NCI-H1092 (cell line): ENCODE results near the gene RPL34.
"Not testable (repeated sequence)": the region's sequence is repeated elsewhere in the genome, so short reads cannot be mapped to it uniquely, and the experiment has no call there.

Source experiments
- DNase-seq: peaks from one replicate; lab custom pipeline; 2025; lab: John Stamatoyannopoulos, UW

Gene RPL34

DNA sequence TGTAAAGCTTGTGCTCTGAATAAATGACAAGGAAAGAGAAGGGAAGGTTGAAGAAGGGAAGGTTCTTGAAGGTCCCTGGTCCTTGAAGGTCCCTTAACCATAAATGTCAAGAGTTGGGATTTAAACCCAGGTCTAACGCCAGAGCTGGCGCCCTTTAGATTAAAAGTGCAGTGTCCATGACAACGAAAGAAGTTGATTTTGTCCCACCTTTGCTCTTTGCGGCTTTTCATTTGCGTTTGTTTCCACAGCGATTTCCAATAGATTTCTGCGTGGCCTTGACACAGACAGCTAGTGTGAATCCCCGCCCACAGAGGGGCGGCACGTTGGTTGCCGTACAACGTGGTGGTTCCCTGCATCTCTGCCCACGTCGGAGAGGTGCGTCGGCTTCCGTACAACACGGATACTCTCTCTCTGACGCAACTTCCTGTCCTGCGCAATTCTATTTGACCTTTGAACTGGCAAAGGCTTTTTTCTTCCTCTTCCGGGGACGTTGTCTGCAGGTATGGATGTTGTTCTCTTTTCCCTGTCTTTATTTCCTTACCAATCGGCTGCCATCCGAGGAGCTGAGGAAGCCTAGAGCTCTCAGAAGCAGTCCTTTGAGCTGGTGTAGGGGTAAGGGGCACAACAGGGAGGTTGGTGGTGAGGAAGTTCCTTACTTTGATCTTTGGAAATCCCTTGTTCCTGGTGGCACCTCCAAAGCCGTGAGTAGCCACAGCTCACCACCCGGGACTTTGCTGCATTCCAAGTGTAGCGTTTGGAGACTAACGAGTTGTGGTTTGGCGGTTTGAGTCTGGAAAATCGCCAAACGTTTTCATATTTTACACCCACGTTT, at the start of gene RPL34:
Gene RPL34 (plus strand): TSS at position 476 of the 832 bp plus-strand sequence. CDS start 1,384 bp downstream, outside the sequence.
- peak; percentile 97 for DNase-seq

DNA sequence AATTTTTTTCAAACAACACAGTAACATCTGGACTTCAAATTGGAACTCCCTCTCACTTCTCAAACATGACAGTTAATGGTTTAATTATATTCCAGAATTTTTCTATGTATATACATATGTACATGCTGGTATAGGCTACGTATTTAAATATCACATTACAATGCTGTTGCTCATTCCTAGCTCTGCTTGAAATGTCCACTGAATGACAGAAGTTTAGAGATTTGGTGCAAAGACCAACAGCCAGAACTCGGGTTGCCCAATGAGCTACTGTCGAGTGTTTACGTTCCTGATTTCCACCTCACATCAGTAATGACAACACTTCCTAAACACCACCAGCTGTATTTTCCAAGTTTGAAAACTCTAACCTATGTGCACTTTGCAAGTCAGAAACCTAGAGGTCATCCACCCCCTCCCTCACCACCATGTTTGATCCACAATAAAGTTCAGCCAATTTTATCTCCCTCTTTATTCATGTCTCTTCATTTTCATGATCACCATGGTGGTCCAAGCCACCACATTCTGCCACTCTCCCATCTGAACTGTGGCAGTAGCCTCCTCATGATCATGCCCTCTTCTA, 49.3 kb upstream of the RPL34 start:
- DNase-seq = no peak

DNA sequence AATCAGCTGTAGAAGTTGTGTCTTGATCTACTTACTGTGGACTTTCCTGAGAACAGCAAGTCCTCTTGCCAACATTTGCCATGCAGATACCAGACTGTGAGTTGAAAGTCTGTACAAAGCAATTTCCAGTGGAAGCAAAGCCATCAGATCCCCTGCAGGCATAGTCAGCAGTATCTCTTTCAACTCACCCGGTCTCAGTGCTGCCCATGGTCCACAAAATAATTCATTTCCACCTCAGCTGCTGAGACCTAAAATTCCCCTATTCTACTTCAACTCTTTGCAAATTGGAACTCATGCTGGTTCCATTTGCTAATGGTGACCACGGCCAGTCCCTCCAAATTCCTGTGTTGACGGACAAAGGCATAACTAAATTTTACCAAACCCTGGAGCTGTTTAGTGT, 46.0 kb upstream of the RPL34 start:
- DNase-seq = no peak

DNA sequence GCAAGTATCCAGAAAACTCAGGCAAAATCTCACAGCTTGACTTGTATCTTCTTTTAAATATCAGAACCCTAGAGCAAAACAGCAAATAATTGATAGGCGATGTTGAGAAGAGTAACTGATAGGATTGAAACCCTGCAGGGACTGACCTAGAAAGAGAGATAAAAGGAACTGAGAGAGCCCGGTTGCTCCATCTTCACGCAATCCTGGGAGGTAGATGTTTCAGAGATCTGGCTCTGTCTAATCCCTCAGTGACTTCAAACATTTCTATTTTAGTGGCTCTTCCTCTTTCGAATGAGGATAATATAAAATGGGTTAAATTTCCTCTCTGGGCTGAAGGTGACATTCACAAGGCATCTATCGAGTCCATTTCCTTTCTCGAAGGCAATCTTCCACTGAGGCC, 39.3 kb upstream of the RPL34 start:
- no peak for DNase-seq

GRCh38 chr4:108586778-108587177, 33.6 kb upstream of the RPL34 start:
- DNase-seq = no peak

- no peak for DNase-seq
Observed at GRCh38 chr4:108588878-108589277, 31.5 kb upstream of the RPL34 start.

GRCh38 chr4:108589961-108590360, 30.4 kb upstream of the RPL34 start:
- DNase-seq = no peak

DNA sequence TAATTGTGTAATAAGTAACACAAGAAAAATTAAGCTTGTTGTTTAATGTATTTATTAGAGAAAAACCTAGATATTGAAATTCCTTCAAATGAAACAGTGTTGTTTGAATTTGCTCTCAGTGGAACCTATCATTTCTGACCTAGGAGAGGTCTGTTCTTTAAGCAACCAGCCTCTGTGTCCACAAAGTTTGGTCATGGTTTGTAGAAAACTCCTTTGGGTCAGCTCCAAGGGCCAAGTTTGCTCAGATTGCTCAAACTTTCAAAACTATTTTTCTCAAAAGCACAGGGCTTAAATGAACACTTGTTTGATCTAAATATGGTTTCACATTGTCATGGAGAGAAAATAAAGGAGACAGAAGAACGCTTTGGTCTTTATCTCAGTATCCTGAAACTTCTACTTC, 29.6 kb upstream of the RPL34 start:
- no peak for DNase-seq

GRCh38 chr4:108592674-108592986, 27.7 kb upstream of the RPL34 start:
- peak; percentile 10 for DNase-seq

DNA sequence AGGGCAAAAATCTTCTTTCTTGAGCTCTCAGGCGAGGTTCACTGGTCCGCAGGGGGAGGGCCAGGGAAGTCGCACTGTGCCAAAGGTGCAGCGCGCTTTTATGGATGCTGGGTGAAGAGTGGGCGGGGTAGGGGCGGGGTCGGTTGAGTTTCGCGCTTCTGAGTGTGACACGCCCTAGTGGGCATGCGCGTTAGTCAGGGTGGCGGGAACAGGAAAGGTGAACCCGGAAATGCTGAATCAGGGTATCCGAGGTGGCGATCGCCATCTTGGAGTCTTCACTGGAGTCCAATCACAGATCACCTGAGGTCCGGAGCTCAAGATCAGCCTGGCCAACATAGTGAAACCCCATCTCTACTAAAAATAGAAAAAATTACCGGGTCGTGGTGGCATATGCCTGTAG, 26.1 kb upstream of the RPL34 start:
- not testable (repeated sequence) for DNase-seq

DNA sequence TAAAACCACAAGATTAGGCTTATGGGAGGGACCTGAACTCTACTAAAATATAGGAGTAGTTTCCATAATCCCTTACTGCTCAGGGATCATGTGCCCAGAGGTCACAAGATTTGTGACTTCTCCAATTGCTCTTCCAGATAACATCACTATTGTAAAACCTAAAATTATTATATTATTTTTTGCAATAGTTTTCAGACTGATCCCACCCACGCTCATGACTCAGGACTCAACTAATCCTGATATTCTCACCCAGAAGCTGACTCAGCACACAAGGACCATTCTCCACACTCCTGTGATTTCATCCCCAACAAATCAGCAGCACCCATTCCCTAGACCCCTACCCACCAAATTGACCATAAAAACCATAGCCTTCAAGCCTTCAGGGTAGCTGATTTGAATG, 24.0 kb upstream of the RPL34 start:
- DNase-seq = no peak

- DNase-seq = no peak
Observed at GRCh38 chr4:108601106-108601505, 19.3 kb upstream of the RPL34 start.

DNA sequence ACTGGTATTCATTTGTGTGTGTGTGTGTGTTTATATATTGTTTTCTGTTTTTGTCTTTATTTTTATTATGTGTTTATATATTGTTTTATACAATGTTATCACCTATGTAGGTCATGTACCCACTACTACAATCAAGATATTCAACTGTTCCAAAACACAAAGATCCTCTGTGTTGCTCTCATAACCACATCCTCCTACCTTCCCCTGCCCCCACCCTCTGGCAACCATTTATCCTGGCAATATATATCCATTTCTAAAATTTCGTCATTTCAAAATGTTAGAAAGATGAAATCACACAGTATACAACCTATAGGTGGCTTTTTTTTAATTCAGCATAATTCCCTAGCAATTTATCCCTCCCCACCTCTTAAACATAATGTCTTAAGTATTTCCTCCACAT, 18.8 kb upstream of the RPL34 start:
- DNase-seq = no peak

GRCh38 chr4:108602163-108602562, 18.2 kb upstream of the RPL34 start:
- no peak for DNase-seq

DNA sequence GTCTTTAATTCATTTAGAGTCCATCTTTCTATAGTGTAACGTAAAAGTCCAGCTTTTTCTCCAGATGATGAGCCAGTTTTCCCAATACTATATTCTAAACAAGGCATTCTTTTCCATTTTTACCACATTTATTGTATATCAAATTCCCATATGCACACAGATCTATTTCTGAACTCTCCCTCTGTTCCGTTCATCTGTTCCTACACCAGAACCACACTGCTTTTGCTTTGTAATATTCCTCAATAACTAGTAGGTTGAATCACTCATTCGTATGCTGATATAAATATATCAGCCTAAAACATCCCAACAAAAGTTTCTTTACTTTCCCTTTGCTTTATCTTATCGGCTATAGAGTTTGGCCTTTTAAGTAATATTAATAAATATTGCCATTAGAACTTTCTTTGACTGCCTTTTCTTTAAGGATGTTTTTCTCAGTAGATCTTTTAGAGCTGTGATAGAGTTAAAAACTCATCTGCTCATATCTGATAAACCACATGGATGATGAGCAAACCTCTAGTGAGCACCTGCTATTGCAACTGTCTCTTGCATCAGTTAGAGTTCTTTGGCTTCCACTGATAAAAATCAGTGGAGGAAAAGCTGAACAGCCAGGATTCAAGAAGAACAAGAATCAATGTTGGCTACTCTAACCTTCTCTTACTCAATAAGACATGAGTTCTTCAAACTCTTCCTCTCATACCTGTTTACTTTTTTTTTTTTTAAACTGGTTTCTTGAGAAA, 13.1 kb upstream of the RPL34 start:
- DNase-seq = no peak

DNA sequence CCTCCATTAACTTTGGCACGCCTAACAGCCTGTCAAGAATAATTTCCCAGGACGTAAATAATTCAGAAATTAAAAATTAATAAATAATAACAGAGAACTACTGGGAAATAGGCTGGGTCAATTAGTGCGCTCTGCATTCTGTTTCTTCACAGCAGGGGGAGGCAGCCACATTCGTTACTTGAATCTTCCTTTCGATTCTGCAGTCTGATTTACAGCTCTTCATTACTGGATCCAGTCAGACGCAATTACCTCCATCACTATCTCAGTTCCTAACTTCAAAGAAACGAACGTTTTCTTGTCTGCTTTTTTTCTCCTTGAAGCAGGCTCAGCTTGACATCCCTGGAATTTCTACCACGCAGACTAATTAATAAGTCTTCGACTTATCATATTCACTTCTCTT, 9.0 kb upstream of the RPL34 start:
- DNase-seq = no peak

GRCh38 chr4:108612365-108612764, 8.0 kb upstream of the RPL34 start:
- no peak for DNase-seq

- no peak for DNase-seq
Observed at GRCh38 chr4:108619372-108620100, 840 bp upstream of the RPL34 start.

GRCh38 chr4:108620933-108621905, 843 bp downstream of the RPL34 start:
- DNase-seq = no peak

DNA sequence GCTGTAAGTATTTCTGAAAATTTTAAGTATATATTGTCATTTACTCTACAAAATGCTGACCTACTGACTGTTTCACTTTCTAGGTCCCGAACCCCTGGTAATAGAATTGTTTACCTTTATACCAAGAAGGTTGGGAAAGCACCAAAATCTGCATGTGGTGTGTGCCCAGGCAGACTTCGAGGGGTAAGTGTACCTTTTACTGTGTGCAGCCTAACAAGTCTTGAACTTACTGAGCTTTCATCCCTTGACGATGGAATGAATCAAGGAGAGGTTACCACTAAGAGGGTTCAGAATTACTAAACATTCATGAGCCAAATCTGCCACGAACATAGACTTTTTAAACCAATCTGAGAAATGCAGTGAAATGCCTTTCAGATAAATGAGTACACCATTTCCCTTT, 1.6 kb downstream of the RPL34 start:
- no peak for DNase-seq

GRCh38 chr4:108622828-108623227, 2.5 kb downstream of the RPL34 start:
- no peak for DNase-seq
